ENCODE results near the gene PRKAA1.
"Not testable (repeated sequence)": the region's sequence is repeated elsewhere in the genome, so short reads cannot be mapped to it uniquely, and the experiment has no call there.

Gene PRKAA1

DNA sequence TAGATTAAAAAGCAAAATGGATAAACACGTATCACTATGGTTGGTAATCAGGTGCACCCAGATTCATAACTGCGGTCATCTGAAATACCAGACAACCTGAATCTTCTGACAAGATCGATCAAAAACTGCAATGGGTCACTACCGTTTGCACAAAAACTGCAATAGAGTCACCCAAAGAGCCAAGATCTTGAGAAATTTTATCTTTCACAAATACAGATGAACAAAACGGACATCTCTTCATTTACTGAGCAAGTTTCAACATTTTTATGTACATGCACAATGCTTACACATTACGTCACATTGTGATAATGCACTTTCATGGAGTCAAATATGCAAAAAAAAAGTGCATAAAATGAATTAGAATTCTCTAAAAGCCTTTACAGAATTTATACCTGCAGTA is 18.6 kb downstream of the PRKAA1 start:
- DNase-seq: no peak

DNA sequence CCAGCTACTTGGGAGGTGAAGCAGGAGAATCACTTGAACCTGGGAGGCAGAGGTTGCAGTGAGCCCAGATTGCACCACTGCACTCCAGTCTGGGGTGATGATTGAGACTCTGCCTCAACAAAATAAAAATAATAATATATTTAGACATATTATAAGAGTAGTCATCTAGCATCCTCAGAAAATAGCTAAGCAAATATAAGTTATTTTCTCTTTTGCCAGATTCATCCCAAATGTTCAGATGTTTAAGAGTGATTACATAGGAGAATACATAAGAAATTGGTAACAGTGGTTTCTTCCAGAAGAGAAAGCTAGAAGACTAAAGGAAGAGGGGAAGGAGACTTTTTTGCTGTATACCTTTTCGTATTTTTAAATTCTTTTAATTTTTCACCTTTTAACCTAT is 20.0 kb downstream of the PRKAA1 start:
- DNase-seq: no peak

DNA sequence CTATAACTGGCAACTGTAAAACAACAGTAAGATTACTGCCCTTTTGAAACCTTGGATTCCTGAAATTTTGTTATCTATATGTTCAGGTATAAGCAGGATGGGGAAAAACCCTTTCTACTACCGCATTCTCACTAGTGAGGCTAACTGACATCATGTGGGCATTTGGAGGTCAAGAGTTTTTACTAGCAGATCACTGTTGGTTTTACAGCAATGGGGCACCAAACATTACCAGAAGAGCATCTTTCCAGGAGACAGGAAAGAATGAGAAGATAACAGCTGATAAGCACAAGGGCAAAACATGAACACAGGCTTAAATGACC is 21.6 kb downstream of the PRKAA1 start:
- DNase-seq: no peak

DNA sequence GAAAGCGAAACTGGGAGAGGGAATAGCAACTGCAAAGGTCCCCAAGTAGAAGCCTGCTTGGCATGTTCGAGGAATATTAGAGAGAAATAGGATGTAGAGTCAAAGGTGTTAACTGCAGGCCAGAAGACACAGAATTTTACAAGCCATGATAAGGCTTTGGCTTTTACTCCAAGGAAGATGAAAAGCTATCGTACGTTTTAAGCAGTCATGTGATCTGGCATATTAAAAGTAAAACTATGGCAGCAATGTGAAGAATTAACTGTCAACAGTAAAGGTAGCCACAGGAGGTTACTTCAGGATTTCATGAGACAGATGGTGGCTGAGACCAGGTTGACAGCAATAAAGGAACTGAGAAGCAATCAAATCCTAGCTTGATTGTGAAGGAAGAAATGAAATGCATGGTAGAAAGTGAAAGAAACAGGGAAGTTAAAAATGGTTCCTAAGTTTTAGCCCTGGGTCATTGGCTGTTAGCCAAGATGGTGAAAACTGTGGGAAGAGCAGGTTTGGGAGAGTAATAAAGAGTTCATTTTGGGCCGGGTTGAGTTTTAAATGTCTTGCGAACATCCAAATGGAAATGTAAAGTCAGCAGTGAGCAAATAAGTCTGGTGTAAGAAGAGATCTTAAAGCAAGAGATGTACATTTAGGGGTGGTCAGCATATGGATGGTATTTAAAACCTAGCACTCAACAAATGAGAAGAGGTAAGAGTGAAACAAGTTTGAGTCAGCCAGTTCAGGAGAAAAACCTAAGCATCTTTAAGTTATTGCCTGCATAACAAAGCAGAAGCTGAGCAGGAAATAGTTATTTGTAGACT is 22.1 kb downstream of the PRKAA1 start:
- DNase-seq: peak; percentile 30

DNA sequence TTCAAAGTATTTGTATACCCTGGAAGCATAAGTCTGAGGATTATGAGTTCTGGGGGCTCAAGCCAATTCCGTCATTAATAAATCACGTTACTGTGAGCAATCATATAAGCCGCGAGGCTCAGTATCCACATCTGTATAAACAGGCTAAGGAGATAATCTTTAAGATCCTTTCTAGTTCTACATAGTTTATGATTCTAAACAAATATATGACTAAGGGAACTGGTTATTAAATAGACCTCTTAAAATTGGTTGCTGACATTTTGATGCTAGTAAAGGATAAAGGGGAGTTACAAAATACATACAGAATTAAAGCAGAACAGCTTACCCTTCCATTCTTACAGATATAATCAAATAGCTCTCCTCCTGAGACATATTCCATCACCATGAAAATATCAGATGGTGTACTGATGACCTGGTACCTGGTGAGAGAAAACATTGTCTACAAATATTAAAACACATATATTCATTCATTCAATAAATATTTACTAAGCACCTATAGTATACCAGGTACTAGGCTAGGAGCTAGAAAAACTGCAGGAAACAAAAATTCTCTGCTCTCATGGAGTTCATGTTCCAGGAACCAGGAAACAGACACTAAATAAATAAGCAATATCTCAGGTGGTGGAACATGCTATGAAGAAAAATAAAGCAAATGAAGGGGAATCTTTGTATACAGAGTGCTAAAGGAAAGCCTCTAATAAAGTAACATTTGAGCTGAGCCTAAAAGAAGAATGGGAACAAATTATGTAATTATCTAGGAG is 22.9 kb downstream of the PRKAA1 start:
- no peak for DNase-seq

DNA sequence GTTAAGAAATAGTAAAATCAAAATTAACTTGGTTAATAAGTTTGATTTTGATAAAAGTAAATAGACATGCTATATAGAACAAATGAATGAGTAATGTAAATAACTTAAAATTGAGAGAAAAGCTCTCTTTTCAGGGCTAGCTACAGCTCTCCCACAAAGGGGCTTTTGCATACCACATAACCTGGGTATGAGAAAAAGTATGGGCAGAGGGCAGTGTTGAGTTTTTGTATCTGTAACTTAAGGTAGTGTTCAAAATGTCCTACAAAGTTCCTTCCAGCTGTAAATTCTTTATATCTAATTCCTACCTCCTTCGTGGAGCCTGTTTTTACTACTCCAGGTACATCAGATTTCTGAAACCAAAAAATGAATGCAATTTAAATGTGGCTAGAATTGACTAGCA is 23.6 kb downstream of the PRKAA1 start:
- no peak for DNase-seq

DNA sequence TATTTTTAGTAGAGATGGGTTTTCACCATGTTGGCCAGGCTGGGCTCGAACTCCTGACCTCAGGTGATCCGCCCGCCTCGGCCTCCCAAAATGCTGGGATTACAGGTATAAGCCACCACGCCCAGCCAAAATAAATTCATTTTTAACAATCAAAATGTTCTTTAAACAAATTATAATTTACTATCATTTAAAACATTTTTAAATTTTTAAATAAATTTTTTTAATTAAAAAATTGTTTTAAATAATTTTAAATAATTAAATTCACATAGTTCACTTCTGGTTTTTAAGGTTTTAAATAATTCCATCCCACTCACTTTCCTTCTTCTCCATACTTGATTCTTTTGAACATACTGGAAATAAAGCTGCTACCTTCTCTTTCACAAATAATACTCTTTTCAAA is 27.4 kb downstream of the PRKAA1 start:
- no peak for DNase-seq

DNA sequence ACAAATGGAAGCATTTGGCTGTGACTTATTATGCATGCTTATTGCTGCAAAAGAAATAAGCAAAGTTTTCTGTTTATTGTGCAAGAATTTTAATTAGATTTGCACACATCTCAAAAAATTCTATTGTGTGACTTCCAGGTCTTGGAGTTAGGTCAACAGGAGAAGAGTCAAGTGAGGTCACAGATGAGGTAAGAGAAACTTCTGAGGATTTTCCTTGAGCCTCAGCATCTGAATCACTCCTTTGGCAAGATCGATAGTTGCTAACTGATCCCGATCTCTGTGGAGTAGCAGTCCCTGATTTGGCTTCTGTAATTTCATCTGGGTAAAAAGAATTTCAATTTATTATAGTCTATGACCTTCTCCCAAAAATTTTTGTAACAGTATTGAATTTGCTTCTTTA is 35.5 kb downstream of the PRKAA1 start:
- DNase-seq: no peak

DNA sequence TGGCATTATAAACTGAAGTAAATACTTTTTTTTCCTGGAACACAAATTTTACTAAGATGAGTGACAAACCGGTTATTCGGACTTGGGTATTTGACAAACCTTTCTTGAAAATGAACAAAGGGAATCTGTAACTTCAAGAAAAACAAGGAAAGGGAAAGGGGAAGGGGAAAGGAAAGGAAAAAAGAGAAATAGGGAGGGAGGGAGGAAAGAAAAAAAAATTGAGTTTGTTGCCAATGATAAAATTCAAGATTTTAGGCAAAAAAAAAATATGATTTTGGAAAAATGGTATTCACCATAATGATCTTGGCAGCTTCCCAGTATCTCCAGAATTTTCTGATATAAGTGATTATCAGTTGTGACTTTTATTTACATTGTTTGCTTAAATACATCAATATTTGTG is 40.8 kb downstream of the PRKAA1 start:
- DNase-seq: no peak

DNA sequence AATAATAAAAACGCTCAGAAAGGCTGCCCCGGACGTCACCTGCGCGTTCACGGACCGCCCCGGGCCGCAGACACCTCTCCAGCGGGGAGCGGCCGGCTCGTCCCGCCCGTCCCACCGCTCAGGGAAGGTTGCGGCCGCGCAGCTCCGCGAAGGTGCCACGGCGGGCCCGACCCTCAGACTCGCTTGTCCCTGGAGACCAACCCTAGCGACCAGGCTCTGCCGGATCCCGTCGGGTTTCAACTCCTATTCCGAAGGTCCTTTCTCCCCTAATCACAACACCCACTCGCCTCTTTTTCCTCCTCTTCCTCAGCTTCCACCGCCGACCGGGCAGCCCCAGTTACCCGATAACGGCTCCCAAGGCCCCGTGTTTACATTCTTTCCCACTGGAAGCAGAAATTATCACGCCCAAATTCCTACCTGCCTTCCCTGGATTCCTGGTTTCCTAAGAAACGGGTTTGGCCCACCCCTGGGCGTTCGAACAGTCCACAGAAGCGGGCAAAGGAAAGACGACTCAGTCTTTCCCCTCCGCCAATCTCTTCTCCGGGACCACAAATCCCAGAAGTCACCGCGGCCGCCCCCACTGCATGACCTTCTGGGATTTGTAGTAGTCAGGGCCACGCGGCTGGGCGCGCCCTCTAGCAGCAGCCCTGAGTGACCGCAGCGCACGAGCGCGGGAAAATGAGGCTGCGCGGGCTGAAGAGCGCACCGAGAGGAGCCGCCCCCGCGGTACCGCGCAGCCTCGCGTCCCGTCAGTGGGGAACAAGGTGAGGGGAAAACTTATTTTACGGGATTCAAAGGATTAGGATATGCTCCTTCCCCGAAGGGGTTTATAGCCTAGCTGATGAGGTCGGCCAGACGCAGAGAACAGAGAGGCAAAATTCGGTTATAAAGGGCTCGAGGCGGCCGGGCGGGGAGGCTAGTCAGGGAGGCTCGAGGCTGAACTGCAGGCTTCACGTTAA is 42.5 kb downstream of the PRKAA1 start, which contains the start of gene TTC33:
Gene TTC33, minus strand, starts transcription at position 555 of the 959 bp plus-strand sequence. CDS start 8,943 bp downstream, outside the sequence.
- peak; percentile 95 for DNase-seq

DNA sequence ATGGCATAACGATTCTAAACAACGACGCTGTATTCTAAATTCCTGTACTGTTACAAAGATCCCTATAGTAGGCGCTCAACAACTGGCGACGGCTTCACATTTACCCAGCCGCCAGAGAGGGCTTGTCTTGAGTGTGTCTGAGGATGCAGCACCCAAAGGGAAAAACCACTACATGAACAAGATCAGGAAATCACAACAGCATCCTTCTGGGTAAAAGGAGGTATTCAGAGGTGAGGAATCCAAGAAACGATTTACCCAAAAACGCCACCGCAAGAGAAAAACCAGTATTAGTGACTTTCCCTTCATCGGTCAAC is 43.1 kb downstream of the PRKAA1 start:
- peak; percentile 70 for DNase-seq

DNA sequence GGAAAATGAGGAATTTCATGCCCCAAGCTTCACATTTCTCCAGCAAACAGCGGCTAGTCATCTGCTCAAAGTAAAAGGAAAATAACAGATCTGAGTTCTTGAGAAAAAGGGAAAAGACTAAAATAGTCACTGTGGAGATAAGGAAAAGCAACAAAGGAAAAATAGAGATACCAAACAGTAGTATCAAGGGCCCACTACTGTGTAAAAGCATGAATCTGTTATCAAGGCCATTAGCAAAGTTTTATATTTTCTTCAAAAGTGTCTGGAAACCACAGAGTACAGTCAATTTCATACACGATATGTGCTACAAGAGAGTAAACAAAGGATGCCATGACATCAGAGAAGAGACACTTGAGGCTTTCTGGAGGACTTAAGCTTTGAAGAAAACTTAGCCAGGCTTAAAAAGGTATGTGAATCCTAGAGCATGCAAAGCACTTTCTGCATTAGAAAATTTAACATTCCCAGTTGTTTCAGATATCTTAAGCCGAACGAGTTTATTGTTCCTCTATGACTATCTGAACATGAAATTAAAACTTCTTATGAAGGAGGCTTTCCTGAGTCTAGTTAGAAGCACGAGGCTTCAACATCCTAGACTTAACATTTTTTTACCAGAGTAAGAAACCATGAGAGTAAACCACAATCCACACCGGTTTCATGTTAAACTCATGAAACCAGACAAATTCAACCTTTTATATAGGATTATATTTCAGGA is 43.6 kb downstream of the PRKAA1 start:
- DNase-seq: no peak

DNA sequence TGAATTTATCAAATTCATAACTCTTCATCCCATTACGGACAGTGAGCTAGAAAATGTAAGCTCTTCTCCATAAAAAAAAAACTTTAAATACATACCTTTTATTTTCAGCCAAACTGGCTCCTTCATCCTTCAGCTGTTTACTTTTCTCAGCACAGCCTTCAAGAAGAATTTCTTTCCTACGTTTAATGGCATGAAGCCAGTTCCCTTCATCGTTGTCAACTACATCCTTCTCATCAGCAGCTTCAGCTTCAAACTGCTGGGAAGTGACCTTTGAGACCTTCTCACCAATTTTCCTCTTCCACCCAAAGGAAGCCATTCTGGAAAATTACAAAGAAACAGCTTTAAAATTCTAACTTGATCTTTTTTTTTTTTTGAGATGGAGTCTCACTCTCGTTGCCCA is 51.5 kb downstream of the PRKAA1 start:
- no peak for DNase-seq

DNA sequence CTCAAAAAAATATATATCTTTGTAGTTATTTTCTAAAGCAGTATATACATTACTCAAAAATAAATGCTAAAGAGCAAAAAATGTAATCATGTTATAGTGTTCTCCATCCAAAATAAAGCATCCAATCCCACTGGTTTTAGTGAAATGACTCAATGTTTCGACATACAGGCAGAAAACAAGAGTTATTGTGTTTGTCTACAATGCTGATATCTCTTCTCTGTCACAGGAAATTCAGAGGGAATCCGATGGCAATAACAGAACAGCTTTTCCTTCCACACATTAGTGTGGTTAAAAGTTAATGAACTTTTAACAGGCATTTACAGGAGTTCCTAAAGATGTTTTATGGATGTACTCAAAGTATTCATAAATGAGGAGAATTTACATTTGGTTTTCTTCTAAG is 54.4 kb downstream of the PRKAA1 start:
- DNase-seq: no peak

DNA sequence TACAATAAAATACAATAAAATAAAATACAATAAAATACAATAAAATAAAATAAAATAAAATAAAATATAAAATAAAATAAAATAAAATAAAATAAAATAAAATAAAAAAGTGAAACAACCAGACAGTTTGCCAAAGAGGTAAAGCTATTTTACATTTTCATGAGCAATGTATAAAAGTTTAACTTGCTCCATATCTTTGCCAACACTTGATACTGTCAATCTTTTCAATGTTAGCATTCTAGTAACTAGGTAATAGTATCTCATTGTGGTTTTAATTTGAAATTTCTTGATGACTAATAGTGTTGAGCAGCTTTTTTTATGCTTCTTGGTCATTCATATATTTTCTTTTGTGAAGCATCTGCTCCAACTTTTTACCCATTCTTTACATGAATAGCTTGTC is 59.7 kb downstream of the PRKAA1 start:
- no peak for DNase-seq

DNA sequence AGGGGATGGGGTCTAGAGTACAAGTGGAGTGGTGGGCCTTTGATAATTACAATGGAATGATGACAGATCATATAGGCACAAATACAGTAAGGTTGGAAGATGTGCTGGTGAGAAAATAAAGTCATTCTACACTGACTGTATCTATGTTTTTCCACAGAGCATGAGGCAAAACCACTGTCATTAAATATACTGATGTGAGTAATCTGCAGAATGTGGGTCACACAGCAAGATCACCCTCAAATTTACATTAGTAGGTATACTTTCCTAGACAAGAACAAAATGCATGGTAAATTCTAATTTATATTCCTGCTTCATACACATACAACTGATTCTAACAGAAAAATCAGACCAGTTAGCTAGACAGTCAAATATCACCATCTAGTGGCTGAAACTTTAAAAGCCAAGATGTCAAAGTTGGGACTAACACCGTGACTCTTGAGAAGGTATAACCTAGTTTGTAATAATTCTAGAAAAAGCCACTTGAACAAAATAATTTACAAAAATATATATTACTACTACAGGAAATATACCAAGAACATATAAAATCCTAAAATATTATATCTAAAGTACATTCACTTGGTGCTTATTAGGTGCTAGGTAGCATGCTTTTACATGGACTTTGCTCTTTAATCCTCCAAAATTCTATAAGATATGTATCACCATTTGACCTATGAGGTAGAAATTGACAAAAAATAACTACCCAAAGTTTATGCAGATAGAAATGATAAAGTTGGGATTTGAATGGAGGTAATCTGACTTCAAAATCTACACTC is 61.9 kb downstream of the PRKAA1 start:
- peak; percentile 69 for DNase-seq

DNA sequence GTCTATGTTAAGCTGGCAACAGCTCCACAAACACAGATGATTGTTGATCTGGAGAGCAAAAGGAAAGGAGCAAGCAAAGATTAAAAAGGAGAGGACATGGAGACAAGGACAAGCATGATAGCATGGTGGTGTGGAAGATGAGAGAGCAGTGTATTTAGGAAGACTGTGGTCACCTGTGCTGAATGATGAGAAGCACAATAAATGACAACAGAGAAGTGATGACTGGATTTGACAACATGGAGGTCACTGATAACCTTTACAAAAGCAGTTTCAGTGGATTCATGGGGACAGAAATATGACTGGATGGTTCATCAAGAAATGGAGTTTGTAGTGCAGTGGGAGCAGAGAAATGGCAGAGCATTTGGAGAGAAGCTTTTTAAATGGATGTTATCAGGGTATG is 62.6 kb downstream of the PRKAA1 start:
- no peak for DNase-seq

DNA sequence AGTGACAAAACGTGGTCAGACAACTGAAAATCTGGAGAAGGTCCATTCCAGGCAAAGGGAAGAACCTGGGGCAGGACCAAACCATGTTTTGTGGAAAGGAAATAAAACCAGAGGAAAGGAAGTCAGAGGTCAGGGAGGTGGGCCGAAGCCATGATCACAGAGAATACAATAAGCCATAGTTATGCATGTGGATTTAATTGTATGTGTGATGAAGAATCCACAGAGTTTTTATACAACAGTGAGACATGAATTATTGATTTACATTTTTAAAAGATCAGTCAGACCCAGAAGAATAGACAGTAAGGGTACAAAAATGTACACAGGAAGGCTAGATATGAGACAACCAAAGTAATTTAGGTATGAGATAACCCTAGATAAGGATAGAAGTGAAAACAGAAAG is 63.2 kb downstream of the PRKAA1 start:
- DNase-seq: no peak

DNA sequence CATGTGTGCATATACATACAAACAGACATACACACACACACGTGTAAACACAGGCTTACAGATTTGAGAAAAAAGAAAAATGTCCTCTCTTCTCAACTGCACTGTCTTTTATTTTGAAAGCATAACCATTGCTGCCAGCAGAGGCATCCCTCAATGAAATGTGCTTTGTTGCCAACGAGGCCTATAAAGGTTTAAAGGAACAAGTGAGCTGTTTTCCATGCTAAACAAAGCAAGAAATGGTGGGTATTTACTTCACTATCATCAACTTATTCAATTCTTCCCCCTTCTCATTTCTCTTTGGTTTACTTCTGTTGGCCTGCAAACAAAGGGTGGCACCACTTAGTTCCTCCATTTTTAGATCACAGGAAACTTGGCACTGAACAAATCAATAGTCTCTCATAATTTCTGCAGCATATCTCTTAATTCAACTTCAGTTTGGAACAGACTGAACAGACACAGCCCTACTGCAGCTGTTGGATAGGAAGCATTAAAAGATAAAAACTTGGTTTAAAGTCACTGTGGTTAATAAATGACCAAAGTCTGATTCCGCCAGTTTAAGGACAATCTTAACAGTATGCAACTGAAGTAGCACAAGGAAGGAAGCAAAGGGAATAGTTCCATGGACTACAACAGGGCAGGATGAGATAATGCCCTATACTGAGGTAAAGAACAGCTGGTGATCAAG is 64.2 kb downstream of the PRKAA1 start:
- DNase-seq: no peak

DNA sequence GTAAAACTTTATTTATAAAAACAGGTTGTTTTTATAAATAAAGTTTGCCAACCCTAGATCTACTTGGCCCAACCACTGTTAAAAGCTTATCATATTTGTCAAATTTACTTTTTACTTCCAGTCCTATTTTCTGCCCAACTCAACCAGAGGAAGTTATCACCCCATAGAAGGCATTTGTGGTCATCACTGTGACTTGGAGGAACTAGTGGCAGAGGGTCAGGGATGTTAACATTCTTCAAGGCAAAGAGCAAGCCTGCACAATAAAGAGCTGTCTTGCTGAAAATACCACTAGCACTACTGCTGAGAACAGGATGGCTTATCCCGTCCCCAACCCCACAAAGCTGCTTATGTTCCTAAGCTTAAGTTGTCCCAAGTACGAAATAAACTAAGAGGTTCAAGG is 64.7 kb downstream of the PRKAA1 start:
- peak; percentile 13 for DNase-seq

DNA sequence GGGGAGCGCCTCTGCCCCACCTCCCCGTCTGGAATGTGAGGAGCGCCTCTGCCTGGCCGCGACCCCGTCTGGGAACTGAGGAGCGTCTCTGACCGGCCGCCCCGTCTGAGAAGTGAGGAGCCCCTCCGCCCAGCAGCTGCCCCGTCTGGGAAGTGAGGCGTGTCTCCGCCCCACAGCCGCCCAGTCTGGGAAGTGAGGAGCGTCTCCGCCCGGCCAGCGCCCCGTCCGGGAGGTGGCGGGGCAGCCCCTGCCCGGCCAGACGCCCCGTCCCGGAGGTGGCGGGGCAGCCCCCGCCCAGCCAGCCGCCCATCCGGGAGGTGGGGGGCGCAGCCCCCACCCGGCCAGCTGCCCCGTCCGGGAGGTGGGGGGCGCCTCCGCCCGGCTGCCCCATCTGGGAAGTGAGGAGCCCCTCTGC is 75.7 kb downstream of the PRKAA1 start:
- DNase-seq: not testable (repeated sequence)

All from suppressor macrophage treated with lipopolysaccharide for 4 hours (primary cell).